Measurements from ENCODE around the gene C2CD2.

DNA sequence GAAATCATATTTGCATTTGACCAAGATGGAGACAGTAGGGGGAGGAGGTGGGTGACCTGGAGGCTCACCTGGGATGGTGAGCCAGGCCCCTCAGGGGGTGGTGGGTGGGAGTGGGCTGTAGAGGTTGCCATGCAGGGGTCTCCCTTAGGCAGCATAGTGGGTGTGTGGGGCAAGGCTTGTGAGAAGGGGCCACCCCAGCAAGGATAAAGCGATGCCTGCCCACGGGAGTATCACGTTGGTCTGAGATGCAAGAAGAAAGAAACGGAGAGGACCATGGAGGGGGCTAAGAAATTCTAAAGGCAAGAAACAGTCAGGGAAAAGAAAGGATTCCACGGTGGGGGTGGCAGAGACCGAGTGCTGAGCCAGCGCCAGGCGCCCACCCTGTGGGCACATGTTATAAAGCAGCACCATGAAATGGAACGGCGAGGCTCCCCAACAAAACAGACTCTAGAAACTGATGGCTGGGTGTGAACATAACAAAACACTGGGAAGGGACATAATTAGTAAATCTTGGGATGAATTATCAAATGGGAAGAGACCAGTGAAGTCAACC lies 11.7 kb upstream of the C2CD2 start:
- TF ChIP-seq, protein P1, sequence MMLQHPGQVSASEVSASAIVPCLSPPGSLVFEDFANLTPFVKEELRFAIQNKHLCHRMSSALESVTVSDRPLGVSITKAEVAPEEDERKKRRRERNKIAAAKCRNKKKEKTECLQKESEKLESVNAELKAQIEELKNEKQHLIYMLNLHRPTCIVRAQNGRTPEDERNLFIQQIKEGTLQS (IDR thresholded peaks at IDR 0.05; ENCODE audit: borderline replicate concordance, extremely low read depth, low read depth, low read length): no peak
- TF ChIP-seq FOXM1 (IDR thresholded peaks at IDR 0.05; ENCODE audit: low read depth, low read length) (no peak), SP1 (IDR thresholded peaks at IDR 0.05; ENCODE audit: low read depth, low read length) (no peak), RFX5 (IDR thresholded peaks at IDR 0.05; ENCODE audit: low read depth, low read length) (no peak), EGR1 (IDR thresholded peaks at IDR 0.05; ENCODE audit: borderline replicate concordance in 1 of 2, low read depth in 2 of 2, low read length in 2 of 2) (no peak)
- TF ChIP-seq, protein P2, sequence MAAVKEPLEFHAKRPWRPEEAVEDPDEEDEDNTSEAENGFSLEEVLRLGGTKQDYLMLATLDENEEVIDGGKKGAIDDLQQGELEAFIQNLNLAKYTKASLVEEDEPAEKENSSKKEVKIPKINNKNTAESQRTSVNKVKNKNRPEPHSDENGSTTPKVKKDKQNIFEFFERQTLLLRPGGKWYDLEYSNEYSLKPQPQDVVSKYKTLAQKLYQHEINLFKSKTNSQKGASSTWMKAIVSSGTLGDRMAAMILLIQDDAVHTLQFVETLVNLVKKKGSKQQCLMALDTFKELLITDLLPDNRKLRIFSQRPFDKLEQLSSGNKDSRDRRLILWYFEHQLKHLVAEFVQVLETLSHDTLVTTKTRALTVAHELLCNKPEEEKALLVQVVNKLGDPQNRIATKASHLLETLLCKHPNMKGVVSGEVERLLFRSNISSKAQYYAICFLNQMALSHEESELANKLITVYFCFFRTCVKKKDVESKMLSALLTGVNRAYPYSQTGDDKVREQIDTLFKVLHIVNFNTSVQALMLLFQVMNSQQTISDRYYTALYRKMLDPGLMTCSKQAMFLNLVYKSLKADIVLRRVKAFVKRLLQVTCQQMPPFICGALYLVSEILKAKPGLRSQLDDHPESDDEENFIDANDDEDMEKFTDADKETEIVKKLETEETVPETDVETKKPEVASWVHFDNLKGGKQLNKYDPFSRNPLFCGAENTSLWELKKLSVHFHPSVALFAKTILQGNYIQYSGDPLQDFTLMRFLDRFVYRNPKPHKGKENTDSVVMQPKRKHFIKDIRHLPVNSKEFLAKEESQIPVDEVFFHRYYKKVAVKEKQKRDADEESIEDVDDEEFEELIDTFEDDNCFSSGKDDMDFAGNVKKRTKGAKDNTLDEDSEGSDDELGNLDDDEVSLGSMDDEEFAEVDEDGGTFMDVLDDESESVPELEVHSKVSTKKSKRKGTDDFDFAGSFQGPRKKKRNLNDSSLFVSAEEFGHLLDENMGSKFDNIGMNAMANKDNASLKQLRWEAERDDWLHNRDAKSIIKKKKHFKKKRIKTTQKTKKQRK (IDR thresholded peaks at IDR 0.05; ENCODE audit: low read depth, low read length): no peak

Measured in GM12878 (cell line).